HL-60/S4 treated with phorbol 12-myristate 13-acetate at 8.2 ng/mL for 4 days and 3 days (cell line): ENCODE data around the gene MT1E.
"Not testable (repeated sequence)": the region's sequence is repeated elsewhere in the genome, so short reads cannot be mapped to it uniquely, and the experiment has no call there.

Experiments
- in situ Hi-C: fragments of 300-500 bp; cut with MboI; formaldehyde crosslinking; loops from 2 replicates; pipeline ENCODE4 v1.15.0; 2022; ENCODE audit warnings: low sequenced_read_pairs

The MT1E gene

DNA sequence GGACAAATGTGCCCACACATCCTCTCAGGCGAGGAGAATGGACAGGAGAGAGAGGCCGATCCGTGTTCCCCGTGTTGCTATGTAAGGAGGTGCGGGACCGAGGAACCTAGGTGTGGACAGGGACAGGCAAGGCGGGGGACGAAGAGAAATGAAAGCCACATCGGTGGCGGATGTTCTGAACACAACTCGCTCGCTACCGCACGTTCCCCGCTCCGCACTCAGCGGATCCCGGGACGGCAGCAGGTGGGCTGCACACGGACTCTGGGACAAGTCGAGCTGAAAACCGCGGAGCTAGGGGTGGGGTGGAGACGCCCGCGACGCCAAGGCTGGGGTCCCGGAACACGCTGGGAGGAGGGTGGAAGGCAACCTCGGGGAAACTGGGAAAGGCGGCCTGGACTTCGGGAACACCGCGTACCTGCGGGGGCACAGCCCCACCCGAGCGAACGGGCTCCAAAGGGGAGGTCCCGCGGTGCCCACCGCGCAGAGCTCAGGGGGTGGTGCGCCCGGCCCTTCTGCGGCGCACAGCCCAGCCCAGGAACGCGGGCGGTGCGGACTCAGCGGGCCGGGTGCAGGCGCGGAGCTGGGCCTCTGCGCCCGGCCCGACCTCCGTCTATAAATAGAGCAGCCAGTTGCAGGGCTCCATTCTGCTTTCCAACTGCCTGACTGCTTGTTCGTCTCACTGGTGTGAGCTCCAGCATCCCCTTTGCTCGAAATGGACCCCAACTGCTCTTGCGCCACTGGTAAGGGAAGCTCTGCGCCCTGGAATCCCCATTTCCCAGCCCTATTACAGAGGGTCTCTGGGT, at the start of gene MT1E:
Gene MT1E (plus strand): TSS at position 642 of the 803 bp plus-strand sequence. CDS start 71 bp downstream, at position 713.
- in situ Hi-C loops, result no loop called here

DNA sequence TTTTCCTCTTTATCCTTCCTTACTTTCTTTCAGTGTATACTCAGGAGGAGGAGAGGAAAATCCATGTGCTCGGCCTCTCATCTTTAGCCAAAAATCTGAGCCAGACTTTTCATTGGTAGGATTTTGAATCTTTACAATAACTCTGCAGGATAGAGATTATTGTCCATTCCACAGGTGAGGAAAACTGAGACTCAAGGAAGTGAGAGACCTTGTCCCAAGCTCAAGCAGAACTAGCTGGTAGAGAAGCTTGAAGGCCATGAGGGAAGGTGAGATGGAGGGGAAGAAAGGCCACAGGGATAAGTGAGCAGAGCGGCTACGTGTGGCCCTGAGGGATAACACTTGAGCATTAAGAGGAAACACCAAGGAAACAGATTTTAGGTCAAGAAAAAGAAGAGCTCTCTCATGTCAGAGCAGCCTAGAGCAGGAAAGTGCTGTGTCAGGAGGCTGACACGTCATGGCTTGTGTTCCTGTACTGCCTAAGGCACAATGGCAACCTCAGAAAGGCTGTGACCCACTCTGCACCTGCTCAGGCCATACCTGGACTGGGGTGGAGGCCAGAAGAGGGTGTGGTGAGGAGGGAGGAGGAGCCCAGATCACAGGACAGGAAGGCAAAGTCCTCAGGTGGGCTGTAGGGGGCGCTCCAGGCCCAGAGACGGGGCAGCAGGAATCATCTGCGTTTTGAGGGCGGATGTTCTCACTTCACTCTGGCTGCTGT, 48.8 kb upstream of the MT1E start:
- in situ Hi-C loops, result loop anchor here (10.0 kb wide), 1 partner anchor 128 kb away; no protein-coding TSS in a partner anchor

DNA sequence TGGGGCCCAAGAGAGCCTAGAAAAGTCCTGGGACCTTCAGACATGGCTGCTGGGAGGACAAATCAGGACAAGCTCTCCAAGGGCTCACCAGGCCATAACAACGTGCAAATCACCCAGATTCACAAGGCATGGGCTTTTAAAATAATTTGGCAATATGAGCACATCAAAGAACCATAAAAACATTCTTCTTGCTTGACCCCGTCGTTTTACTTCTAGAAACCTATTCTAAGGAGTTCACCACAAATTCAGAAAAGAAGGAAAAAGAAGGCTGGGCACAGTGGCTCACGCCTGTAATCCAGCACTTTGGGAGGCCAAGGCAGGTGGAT, 48.3 kb upstream of the MT1E start:
- in situ Hi-C loops, result loop anchor here (10.0 kb wide), 1 partner anchor 128 kb away; no protein-coding TSS in a partner anchor

DNA sequence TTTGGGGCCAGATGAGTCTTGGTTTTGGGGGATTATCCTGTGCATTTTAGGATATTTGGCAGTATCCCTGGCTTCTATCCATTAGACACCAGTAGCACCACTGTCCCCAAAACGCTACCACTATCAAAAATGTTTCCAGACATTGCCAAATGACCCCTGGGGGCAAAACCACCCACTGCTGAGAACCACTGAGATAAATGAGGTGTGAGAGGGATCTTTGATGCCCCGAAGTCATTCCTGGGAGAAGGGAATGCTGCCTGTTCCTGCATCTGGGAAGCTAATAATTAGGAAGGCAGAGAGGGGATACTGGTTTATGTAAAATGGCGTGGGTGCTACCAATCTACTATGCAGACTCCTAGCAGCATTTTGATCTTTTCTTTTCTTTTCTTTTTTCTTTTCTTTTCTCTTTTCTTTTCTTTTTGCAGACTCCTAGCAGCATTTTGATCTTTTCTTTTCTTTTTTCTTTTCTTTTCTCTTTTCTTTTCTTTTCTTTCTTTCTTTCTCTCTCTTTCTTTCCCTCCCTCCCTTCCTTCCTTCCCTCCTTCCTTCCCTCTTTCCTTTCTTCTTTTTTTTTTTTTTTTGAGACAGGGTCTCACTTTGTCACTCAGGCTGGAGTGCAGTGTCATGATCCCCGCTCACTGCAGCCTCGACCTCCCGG, 45.1 kb upstream of the MT1E start:
- in situ Hi-C loops, result no loop called here

DNA sequence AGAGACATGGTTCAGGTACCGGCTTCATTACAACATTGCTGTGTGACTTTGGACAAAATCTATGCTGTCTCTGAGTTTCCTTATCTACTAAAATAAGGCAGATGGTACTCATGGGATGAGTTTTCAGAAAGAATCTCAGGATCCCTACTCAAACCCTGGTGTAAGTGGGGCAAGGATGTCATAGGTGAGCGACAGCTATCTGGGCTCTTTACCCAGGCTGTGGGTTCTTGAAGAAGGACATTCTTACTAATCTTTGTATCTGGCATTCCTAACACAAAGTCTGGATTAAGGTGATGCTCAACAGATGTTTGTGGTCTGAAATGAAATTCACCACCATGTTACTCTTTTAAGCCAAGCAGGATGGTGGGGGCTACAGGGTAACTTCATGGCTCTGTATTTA, 42.7 kb upstream of the MT1E start:
- in situ Hi-C loops, result not testable (repeated sequence)

DNA sequence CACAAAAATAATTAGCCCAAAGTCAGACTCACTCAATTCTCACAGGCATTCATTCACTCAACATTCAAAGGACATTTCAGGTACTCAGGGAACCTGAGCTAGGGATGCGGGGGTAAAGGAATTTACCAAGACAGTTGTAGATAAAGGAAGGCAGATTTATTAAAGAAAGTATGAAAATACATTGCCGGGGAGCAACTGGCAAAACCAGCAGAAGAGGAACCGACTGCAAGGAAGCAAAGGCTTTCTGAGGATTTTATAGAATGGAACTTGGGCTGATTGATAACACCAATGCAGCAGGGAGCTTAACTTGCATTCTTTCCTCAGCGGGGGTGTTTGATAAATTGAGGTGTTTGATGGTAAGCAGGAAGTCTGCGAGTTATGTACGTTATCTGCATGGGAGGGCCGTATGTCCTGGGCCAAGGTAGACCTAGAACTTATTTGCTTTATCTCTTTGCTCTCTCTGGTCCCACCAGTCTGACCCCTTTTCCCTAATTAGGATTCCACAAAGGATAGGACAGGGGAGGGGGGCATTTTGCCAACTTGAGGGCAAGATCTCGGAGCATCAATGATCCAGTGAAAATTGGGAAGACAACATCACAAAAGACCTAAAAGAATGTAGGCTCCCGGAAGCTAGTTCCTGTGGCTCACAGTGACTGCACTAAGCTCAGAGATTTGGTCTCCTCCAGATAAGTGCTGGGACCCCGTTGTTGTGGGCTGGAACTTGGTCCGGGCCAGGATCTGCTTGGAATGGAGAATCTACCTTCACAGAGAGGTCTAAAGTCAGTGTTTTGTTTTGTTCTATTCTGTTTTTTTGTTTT, 42.0 kb upstream of the MT1E start:
- in situ Hi-C loops, result no loop called here

DNA sequence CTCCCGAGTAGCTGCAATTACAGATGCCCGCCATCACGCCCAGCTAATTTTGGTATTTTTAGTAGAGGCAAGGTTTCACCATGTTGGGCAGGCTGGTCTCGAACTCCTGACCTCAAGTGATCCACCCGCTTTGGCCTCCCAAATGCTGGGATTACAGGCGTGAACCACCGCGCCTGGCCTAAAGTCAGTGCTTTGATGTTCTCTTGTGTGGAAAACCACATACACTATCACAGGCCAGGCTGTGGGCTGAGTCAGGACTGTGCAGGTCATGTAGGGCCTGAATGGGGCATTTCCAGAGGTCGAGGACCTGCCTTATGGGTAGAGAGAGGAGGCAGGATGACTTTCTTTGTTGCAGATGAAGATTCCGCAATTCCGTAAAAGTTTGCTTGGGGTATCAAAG, 41.3 kb upstream of the MT1E start:
- in situ Hi-C loops, result no loop called here

DNA sequence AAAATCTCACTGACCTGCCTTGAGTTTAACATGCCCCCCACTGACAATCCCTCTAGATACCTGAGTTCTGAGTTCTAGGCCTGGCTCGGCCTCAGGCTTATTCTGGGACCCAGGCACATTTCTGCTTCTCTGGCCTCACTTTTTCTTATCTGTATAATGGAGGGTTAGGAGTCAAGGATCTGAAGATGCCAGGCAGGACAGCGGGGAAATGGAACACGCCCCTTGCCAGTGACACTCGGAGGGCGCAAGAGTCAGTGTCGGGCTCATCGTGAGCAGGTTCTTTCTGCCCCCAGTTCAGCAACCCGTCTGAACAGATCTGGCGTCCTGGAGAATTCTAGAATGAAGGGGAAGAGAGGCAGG, 36.8 kb upstream of the MT1E start:
- in situ Hi-C loops, result no loop called here

DNA sequence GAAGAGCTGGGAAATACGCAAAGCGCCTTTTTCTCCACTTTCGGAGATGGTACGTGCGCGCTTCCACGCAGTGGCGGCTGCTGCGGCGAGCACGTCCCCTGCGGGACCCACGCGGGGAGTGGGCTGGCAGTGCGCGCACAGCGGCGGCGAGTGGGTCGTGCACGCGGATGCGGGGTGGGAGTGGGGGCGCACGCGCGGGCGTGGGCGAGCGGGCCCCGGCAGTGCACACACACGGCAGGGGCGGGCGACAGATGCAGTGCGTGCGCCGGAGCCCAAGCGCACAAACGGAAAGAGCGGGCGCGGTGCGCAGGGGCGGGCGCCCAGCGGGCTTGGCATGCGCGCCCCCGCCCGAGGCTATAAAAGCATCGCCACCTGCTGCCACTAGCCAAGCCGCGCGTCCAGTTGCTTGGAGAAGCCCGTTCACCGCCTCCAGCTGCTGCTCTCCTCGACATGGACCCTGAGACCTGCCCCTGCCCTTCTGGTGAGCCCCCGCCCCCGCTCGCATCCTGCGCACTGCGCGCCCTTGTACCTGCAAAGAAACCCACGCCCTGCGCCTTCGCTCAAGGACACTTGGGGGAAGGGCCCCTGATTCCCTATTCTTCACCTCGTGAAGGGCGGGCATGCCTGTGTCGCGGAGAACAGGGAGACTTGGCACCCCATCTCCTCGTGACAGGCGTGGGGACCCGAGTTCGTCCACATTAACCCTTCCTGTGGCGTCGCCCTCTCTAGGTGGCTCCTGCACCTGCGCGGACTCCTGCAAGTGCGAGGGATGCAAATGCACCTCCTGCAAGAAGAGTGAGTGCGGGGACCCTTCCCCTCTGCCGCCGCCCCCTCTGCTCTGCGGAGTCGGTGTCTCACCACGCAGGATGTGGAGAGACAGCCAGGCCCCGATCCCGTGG, 36.2 kb upstream of the MT1E start, which contains the start of gene MT3:
Gene MT3 (plus strand): TSS at position 388 of the 899 bp plus-strand sequence. CDS start 63 bp downstream, at position 451.
- in situ Hi-C loops, result no loop called here

DNA sequence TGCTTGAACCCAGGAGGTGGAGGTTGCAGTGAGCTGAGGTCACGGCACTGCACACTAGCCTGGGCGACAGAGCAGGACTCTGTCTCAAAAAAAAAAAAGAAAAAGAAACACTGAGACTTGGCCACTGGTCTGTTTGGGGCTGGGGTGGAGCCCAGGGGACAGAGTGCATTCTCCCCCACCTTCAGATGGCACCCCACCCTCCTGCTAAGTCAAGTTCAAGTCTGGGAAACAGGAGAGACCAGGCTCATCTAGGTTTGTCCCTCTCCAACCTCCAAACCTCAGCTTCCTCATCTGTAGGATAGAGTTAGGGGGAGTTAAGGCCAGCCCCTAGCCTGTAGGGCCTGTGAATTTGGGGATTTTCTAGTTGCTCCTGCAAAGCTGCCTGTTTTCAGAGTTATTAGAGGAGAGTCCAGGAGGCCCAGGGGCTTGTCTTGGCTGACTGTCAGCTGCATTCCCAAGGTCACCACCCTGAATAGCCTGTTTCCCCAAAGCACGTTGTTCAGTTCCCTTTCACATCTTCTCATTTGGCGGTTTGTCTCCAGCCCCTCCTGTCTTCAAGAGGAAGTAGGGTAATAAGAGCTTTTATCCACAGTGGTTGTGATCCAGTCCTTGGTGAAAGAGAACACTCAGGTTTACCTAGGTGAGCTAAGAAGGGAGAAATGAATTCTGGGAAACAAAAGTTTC, 34.1 kb upstream of the MT1E start:
- in situ Hi-C loops, result no loop called here

DNA sequence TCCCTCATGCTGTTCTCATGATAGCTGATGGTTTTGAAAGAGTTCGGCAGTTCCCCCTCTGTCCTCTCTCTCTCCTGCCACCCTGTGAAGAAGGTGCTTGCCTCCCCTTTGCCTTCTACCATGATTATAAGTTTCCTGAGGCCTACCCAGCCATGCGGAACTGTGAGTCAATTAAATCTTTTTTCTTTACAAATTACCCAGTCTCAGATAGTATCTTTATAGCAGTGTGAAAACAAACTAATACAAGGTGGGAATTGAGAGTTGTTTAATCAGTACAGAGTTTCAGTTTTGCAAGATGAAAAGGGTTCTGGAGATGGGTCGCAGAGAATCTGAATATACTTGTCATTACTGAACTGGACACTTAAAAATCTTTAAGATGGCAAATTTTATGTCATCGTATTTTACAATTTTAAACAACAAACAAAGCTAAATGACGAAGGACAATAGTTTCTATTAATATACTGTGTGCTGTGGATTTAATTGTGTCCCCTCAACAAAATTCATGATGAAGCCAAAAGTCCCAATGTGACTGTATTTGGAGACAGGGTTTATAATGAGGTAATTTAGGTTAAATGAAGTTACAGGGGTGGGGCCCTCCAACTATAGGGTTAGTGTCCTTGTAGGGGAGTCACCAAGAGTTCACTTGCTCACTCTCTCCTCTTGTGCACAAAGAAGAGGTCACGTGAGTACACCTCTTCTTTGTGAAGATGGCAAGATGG, 31.8 kb upstream of the MT1E start:
- in situ Hi-C loops, result no loop called here

DNA sequence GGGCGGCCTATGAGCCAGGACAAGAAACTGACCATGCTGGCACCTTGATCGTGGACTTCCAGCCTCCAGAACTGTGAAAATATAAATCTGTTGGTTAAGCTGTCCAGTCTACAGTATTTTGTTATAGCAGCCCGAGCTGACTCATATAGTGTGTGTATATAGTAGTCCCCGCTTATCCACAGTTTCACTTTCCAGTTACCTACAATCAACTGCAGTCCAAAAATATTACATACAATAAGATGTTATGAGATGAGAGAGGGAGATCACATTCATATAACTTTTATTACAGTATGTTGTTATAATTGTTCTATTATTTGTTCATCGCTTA, 31.3 kb upstream of the MT1E start:
- in situ Hi-C loops, result no loop called here

DNA sequence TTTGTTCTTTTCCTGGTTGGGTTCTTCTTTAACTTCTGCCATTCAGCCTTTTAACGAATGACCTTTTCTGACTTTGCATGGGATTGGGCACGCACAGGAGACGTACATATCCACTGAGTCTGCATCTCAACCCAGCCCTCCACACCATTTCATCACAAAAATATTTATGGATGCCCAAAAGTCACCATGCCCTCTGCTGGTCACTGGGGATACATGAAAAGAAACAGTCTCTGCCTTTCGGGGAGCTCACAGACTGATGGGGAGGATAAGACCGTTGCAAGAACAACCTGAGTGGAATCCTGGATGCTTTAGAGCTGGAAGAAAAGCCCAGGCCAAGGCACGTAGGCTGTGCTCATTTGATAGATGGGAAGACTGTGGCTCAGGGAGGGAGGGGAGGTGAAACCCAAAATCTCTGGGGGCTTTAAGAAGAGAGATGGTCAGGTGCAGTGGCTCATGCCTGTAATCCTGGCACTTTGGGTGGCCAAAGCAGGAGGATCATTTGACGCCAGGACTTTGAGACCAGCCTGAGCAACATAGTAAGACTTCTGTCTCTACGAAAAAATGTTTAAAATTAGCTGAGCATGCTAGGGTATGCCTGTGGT, 25.1 kb upstream of the MT1E start:
- in situ Hi-C loops, result no loop called here

DNA sequence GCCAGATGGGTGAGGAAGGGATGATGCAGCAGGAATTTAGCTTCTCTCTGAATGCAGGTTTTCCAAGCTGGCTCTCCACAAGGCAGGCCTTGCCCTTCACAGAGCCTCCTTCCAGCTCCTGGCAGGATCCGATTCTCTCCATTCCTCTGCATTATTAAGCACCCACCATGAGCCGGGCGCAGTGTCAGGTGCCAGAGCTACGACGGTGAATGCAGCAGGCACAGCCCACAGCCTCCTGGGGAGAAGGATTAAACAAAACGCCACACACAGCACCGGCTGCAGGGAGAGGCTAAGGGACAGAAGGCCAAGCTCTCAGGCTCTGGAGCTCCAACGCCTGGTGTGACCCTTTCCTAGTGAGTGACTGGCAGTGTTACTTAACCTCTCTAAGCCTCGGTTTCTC, 24.3 kb upstream of the MT1E start:
- in situ Hi-C loops, result no loop called here

DNA sequence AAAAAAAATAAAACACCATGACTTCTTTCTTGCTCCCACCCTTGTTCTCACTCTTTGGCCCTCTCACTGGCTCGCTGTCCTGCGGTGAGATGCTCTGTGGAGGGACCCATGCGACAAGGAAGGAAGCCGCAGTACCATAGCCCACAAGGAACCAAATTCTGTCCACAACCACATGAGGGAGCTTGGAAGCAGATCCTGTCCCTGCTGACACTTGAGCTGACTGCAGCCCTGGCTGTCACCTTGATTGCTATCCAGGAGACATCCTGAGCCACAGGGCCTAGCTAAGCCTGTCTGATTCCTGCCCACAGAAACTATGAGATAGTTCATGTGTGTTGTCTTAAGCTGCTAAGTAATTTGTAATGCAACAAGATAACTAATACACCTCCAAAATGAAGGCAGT, 22.0 kb upstream of the MT1E start:
- in situ Hi-C loops, result no loop called here

DNA sequence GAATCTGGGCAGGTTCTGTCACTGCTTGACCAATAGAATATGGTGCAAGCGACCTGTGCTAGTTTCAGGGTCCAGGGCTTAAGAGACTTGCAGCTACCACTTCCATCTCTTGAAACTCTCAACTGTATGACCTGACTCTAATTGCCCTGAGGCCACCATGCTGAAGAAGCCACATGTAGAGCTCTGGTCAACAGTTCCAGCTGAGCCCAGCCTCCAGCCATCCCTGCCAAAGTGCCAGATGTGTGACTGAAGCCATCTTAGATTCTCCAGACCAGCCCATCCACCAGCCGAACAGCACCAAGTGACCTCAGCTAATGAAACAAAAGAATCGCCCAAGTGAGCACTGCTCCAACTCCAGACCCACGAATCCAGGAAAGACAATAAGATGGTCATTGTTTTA, 20.6 kb upstream of the MT1E start:
- in situ Hi-C loops, result no loop called here

DNA sequence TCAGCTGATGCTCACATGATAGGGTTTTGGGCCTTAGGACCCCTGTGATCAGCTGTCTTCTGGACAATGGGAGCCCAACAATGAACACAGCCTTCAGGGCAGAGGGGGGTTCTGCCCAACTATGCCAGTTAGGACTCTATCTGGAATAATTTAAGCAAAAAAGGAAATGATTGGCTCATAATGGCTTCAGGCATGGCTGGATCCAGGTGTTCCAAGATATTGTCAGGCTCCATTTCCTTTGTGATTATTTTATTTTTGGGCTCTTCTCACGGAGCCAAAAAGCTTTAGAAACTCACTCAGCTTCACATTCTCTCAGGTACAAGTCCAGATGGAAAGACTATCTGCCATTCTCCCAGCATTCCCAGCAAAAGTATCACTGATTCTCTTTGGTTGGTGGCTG, 20.1 kb upstream of the MT1E start:
- in situ Hi-C loops, result no loop called here

DNA sequence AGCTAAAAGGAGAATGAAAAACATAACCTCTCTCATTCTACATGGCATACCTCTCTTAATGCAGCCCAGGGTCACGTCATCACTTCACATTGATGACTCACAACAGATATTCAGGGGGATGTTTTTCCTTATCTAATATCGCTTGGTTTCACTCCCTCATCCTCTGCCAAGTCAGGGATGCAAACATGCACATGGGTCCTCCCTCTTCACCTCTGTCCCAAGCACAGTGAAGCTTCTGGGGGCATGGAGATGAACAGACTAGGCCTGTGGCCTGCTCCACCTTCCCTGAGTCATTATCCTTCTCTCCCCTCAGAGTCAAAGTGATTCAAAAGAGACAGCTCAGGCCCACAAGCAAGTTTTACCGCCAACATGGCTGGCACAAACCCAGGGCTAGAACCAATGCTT, 19.5 kb upstream of the MT1E start:
- in situ Hi-C loops, result no loop called here
